Progenitor cell of endocrine pancreas (in vitro differentiated cells): ENCODE results near the gene BTBD18. TPM values are rescaled to one million over a fixed set of nuclear protein-coding genes. Genes with fewer than 3 reads are reported as not detected.
A peak's percentile ranks its signal among the peaks of the same experiment; 100 is the strongest.
"Not testable (repeated sequence)": the region's sequence is repeated elsewhere in the genome, so short reads cannot be mapped to it uniquely, and the experiment has no call there.

Experiments used
- DNase-seq: peaks from one replicate; pipeline ENCODE4 v3.0.0; 2021; ENCODE audit warnings: low spot score; ENCODE audit not compliant: unreplicated experiment
- H3K27ac Mint-ChIP-seq: 2 replicates; pipeline ENCODE4 v1.8.0; 2021; ENCODE audit warnings: mild to moderate bottlenecking, moderate library complexity, mixed read lengths
- H3K27me3 Mint-ChIP-seq: 2 replicates; pipeline ENCODE4 v1.8.0; 2021; ENCODE audit warnings: mixed read lengths
- H3K36me3 Mint-ChIP-seq: 2 replicates; pipeline ENCODE4 v1.8.0; 2022; ENCODE audit warnings: mixed read lengths; ENCODE audit not compliant: insufficient read depth
- H3K4me1 Mint-ChIP-seq: 2 replicates; pipeline ENCODE4 v1.8.0; 2021; ENCODE audit warnings: low read depth, mixed read lengths
- H3K4me3 Mint-ChIP-seq: 2 replicates; pipeline ENCODE4 v1.8.0; 2021; ENCODE audit warnings: low read depth, mild to moderate bottlenecking, moderate library complexity, mixed read lengths
- H3K9me3 Mint-ChIP-seq: 2 replicates; pipeline ENCODE4 v1.8.0; 2021; ENCODE audit warnings: low read depth, mixed read lengths
- CTCF ChIP-seq: fragments of 200-600 bp; sonication (generic); IDR thresholded peaks from one replicate; pipeline ENCODE4 v1.5.0; 2021; ENCODE audit warnings: antibody characterized with exemption, mild to moderate bottlenecking; ENCODE audit not compliant: unreplicated experiment
- total RNA-seq: library from RNA; stranded (reverse); gene quantifications from 2 replicates; pipeline ENCODE4 v1.2.1, GENCODE V29; 2021

The BTBD18 gene
- total RNA-seq, 1 donor from 2014 or later, result not detected

GRCh38 chr11:57735619-57736298, 15.9 kb downstream of the BTBD18 start:
- Mint-ChIP-seq H3K4me3 (peak overlapping the region; percentile 22), H3K9me3 (no peaks in the 10 kb centered on the region), H3K27me3 (no peaks in the 10 kb centered on the region), H3K36me3 (peaks cover 14% of the 10 kb centered on the region), H3K4me1 (peaks cover 18% of the 10 kb centered on the region), H3K27ac (peak overlapping the region; percentile 97)
- DNase-seq, result no peak
- no peak for TF ChIP-seq CTCF

GRCh38 chr11:57732661-57733060, 19.0 kb downstream of the BTBD18 start:
- H3K4me3 Mint-ChIP-seq, result no peak overlapping the region
- no peaks in the 10 kb centered on the region for H3K9me3 Mint-ChIP-seq
- H3K27me3 Mint-ChIP-seq, result no peaks in the 10 kb centered on the region
- H3K36me3 Mint-ChIP-seq, result peaks cover 9% of the 10 kb centered on the region
- DNase-seq, result no peak
- H3K27ac Mint-ChIP-seq, result no peak overlapping the region
- TF ChIP-seq CTCF, result no peak
- H3K4me1 Mint-ChIP-seq, result peaks cover 16% of the 10 kb centered on the region

GRCh38 chr11:57729479-57729878, 22.1 kb downstream of the BTBD18 start:
- no peaks in the 10 kb centered on the region for H3K27me3 Mint-ChIP-seq
- H3K4me1 Mint-ChIP-seq, result no peaks in the 10 kb centered on the region
- H3K27ac Mint-ChIP-seq, result no peak overlapping the region

GRCh38 chr11:57728829-57729228, 22.8 kb downstream of the BTBD18 start:
- H3K4me1 Mint-ChIP-seq, result no peaks in the 10 kb centered on the region
- no peak for DNase-seq
- H3K27ac Mint-ChIP-seq, result peak overlapping the region; percentile 71
- peaks cover 4% of the 10 kb centered on the region for H3K36me3 Mint-ChIP-seq
- no peaks in the 10 kb centered on the region for H3K9me3 Mint-ChIP-seq
- H3K27me3 Mint-ChIP-seq, result no peaks in the 10 kb centered on the region
- no peak overlapping the region for H3K4me3 Mint-ChIP-seq
- TF ChIP-seq CTCF, result no peak

More at GRCh38 chr11:57729479-57729878, 22.1 kb downstream of the BTBD18 start:
- TF ChIP-seq CTCF, result no peak
- no peak overlapping the region for H3K4me3 Mint-ChIP-seq
- H3K36me3 Mint-ChIP-seq, result peaks cover 4% of the 10 kb centered on the region
- H3K9me3 Mint-ChIP-seq, result no peaks in the 10 kb centered on the region
- DNase-seq, result no peak

- H3K9me3 Mint-ChIP-seq, result no peaks in the 10 kb centered on the region
- DNase-seq, result no peak
- peak overlapping the region; percentile 88 for H3K27ac Mint-ChIP-seq
- no peaks in the 10 kb centered on the region for H3K27me3 Mint-ChIP-seq
- peaks cover 4% of the 10 kb centered on the region for H3K36me3 Mint-ChIP-seq
- no peak for TF ChIP-seq CTCF
- no peaks in the 10 kb centered on the region for H3K4me1 Mint-ChIP-seq
- no peak overlapping the region for H3K4me3 Mint-ChIP-seq
These were observed 24.4 kb downstream of the BTBD18 start for GRCh38 chr11:57727185-57727584.

- not testable (repeated sequence) for H3K4me3 Mint-ChIP-seq, H3K9me3 Mint-ChIP-seq, H3K27me3 Mint-ChIP-seq, H3K27ac Mint-ChIP-seq, DNase-seq
- H3K36me3 Mint-ChIP-seq, result peaks cover 14% of the 10 kb centered on the region
- H3K4me1 Mint-ChIP-seq, result peaks cover 14% of the 10 kb centered on the region
These were observed 34.9 kb downstream of the BTBD18 start for GRCh38 chr11:57716726-57717125.
